NT2/D1 (cell line): ENCODE measurements around the gene ST6GALNAC2.
"Not testable (repeated sequence)": the region's sequence is repeated elsewhere in the genome, so short reads cannot be mapped to it uniquely, and the experiment has no call there.

ENCODE experiments used
- DNase-seq: peaks from one replicate; pipeline ENCODE4 v3.0.0-alpha.2; 2011; ENCODE audit warnings: low read depth, low spot score
- H3K27me3 ChIP-seq: 2 replicates; pipeline ENCODE4 v1.6.0; 2011; ENCODE audit warnings: mild to moderate bottlenecking; ENCODE audit not compliant: insufficient read length, insufficient read depth
- H3K36me3 ChIP-seq: 2 replicates; pipeline ENCODE4 v1.6.1; 2011; ENCODE audit warnings: mild to moderate bottlenecking, low read length, mixed read lengths; ENCODE audit not compliant: insufficient read depth, insufficient read length
- H3K4me1 ChIP-seq: 2 replicates; pipeline ENCODE4 v1.5.1; 2011; ENCODE audit not compliant: insufficient read depth, insufficient read length
- H3K4me3 ChIP-seq: 2 replicates; pipeline ENCODE4 v1.5.1; 2011; ENCODE audit warnings: low read depth; ENCODE audit not compliant: insufficient read length
- H3K9ac ChIP-seq: 2 replicates; pipeline ENCODE4 v1.6.0; 2011; ENCODE audit warnings: low read depth; ENCODE audit not compliant: insufficient read length
- H3K9me3 ChIP-seq: 2 replicates; pipeline ENCODE4 v1.5.1; 2011; ENCODE audit warnings: mild to moderate bottlenecking, low read length; ENCODE audit not compliant: insufficient read depth
- SUZ12 ChIP-seq: IDR thresholded peaks from 2 replicates; pipeline ENCODE4 v1.6.1; 2011; ENCODE audit not compliant: insufficient read length, insufficient read depth; ENCODE audit errors: extremely low read depth
- YY1 ChIP-seq: IDR thresholded peaks from 2 replicates; pipeline ENCODE4 v1.6.1; 2011; ENCODE audit not compliant: insufficient read length, insufficient read depth
- ZNF274 ChIP-seq: IDR thresholded peaks from 2 replicates; pipeline ENCODE4 v1.6.1; 2011; ENCODE audit warnings: mild to moderate bottlenecking, low read depth, low read length

The ST6GALNAC2 gene

GRCh38 chr17:76625496-76625895, 39.8 kb upstream of the ST6GALNAC2 start:
- no peaks in the 10 kb centered on the region for H3K9me3 ChIP-seq
- H3K4me3 ChIP-seq, result no peak overlapping the region
- no peak for DNase-seq
- no peaks in the 10 kb centered on the region for H3K36me3 ChIP-seq
- no peak overlapping the region for H3K9ac ChIP-seq
- peaks cover 15% of the 10 kb centered on the region for H3K27me3 ChIP-seq
- peaks cover 6% of the 10 kb centered on the region for H3K4me1 ChIP-seq
- TF ChIP-seq ZNF274, result no peak
- no peak for TF ChIP-seq YY1
- TF ChIP-seq SUZ12, result no peak

GRCh38 chr17:76623271-76624146, 37.8 kb upstream of the ST6GALNAC2 start:
- peak; percentile 49 for DNase-seq
- TF ChIP-seq YY1, result no peak
- TF ChIP-seq SUZ12, result no peak
- no peak for TF ChIP-seq ZNF274
- Histone ChIP-seq H3K4me3 (no peak overlapping the region), H3K9ac (no peak overlapping the region), H3K9me3 (no peaks in the 10 kb centered on the region), H3K27me3 (peaks cover 15% of the 10 kb centered on the region), H3K4me1 (no peaks in the 10 kb centered on the region), H3K36me3 (no peaks in the 10 kb centered on the region)

GRCh38 chr17:76617838-76618237, 32.2 kb upstream of the ST6GALNAC2 start:
- Histone ChIP-seq H3K27me3 (no peaks in the 10 kb centered on the region), H3K4me1 (no peaks in the 10 kb centered on the region), H3K9ac (no peak overlapping the region), H3K36me3 (no peaks in the 10 kb centered on the region), H3K9me3 (peaks cover 28% of the 10 kb centered on the region), H3K4me3 (no peak overlapping the region)
- TF ChIP-seq YY1 (no peak), SUZ12 (no peak), ZNF274 (no peak)
- DNase-seq, result no peak

- TF ChIP-seq YY1 (no peak), SUZ12 (no peak), ZNF274 (no peak)
- no peak for DNase-seq
- H3K4me3 ChIP-seq, result no peak overlapping the region
- no peak overlapping the region for H3K9ac ChIP-seq
- no peaks in the 10 kb centered on the region for H3K36me3 ChIP-seq
- no peaks in the 10 kb centered on the region for H3K27me3 ChIP-seq
- H3K9me3 ChIP-seq, result peaks cover 39% of the 10 kb centered on the region
- H3K4me1 ChIP-seq, result peaks cover 4% of the 10 kb centered on the region
Measured at GRCh38 chr17:76614912-76615617, 29.4 kb upstream of the ST6GALNAC2 start.

GRCh38 chr17:76614064-76614759, 28.6 kb upstream of the ST6GALNAC2 start:
- H3K4me3 ChIP-seq, H3K4me1 ChIP-seq, H3K27me3 ChIP-seq, DNase-seq, H3K9ac ChIP-seq, H3K36me3 ChIP-seq: not testable (repeated sequence)
- peaks cover 39% of the 10 kb centered on the region for H3K9me3 ChIP-seq

- Histone ChIP-seq H3K27me3 (no peaks in the 10 kb centered on the region), H3K9ac (no peak overlapping the region), H3K4me1 (peaks cover 4% of the 10 kb centered on the region), H3K9me3 (peaks cover 39% of the 10 kb centered on the region), H3K36me3 (no peaks in the 10 kb centered on the region), H3K4me3 (no peak overlapping the region)
- no peak for TF ChIP-seq YY1
- TF ChIP-seq ZNF274, result no peak
- TF ChIP-seq SUZ12, result no peak
- DNase-seq, result no peak
Measured at GRCh38 chr17:76612977-76613851, 27.6 kb upstream of the ST6GALNAC2 start.
